Upper lobe of left lung (tissue), 4 donors: ENCODE data around the gene ADNP2.

ENCODE experiments used
- POLR2A ChIP-seq, 4 donors: fragments of 450-650 bp; IDR thresholded peaks; one replicate each; pipeline ENCODE4 v1.5.1; 2016 to 2017; ENCODE audit warnings: antibody characterized with exemption in 4 of 4, mild to moderate bottlenecking in 2 of 4
- POLR2AphosphoS5 ChIP-seq, 2 donors: sonication (generic); formaldehyde crosslinking; IDR thresholded peaks; one replicate each; pipeline ENCODE4 v1.5.1; 2017; ENCODE audit warnings: antibody characterized with exemption in 2 of 2
- TF ChIP-seq, protein P1 (sequence below), 6 experiments: fragments of 450-650 bp in 4 of 6; fragments of 200-600 bp in 2 of 6; sonication (generic) in 2 of 6; IDR thresholded peaks; one replicate each; pipeline ENCODE4 v1.5.1; 2016 to 2019; ENCODE audit warnings: antibody characterized with exemption in 6 of 6

DNA sequence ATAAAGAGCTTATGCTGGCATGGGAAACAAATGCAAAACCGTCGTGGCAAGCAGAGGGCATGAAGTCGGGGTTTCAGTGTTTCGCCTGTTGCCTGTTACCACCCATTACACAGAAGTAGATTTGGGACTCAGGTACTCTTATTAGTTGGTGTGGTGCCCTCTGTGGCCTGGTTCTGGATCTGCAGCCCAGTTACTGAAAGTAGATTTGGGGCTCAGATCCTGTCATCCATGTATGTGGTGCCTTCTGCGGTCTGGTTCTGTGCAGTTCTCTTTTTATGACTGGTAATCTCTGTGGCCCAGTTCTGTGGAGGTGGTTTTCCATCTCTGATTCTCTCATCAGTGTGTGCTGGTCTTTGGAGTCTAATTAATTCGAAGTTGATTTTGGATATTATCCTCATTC, 45.2 kb downstream of the ADNP2 start:
- TF ChIP-seq, protein P1, sequence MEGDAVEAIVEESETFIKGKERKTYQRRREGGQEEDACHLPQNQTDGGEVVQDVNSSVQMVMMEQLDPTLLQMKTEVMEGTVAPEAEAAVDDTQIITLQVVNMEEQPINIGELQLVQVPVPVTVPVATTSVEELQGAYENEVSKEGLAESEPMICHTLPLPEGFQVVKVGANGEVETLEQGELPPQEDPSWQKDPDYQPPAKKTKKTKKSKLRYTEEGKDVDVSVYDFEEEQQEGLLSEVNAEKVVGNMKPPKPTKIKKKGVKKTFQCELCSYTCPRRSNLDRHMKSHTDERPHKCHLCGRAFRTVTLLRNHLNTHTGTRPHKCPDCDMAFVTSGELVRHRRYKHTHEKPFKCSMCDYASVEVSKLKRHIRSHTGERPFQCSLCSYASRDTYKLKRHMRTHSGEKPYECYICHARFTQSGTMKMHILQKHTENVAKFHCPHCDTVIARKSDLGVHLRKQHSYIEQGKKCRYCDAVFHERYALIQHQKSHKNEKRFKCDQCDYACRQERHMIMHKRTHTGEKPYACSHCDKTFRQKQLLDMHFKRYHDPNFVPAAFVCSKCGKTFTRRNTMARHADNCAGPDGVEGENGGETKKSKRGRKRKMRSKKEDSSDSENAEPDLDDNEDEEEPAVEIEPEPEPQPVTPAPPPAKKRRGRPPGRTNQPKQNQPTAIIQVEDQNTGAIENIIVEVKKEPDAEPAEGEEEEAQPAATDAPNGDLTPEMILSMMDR (IDR thresholded peaks at IDR 0.05), result peak in 2 of 6 experiments; percentile 22 to 26
- TF ChIP-seq POLR2AphosphoS5 (IDR thresholded peaks at IDR 0.05) (no peak), POLR2A (IDR thresholded peaks at IDR 0.05) (no peak)
